Measurements from ENCODE around the gene BCKDK. TPM values are rescaled to one million over a fixed set of nuclear protein-coding genes. Genes with fewer than 3 reads are reported as not detected.

BCKDK gene
- total RNA-seq, 1 donor from 2014 or later, result 44.9 TPM

DNA sequence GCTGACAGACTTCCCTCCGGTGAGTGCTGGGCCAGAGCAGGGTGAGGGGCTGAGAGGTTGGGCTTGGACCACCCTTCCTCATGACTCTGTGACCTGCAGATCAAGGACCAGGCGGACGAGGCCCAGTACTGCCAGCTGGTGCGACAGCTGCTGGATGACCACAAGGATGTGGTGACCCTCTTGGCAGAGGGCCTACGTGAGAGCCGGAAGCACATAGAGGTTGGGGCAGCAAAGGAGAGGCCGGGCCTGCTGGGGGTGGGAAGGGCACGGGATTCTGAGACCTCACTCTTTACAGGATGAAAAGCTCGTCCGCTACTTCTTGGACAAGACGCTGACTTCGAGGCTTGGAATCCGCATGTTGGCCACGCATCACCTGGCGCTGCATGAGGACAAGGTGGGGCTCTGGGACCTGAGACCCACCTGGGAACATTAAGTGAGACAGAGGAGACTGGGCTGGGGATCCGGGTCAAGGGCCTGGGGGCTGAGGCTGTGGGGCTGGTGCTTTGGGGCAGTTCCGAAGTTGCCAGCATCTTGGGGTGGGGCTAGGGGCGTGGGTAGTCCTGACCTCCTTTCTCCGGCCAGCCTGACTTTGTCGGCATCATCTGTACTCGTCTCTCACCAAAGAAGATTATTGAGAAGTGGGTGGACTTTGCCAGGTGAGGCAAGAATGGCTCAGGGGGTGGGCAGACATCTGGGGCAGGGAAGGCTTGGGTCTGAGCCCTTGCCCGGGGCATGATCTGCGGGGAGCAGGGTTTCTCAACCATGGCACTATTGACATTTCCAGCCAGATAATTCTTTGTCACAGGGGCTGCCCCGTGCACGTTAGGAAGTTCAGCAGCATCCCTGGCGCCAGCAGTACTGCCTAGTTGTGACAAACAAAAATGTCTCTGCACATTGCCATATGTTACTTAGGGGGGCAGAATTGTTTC is 2.2 kb downstream of the BCKDK start:
- H3K4me1 ChIP-seq (ENCODE audit: insufficient read depth, low read length), result peaks cover 9% of the 10 kb centered on the region
- H4K20me1 ChIP-seq (ENCODE audit: insufficient read depth, low read length), result peaks cover 7% of the 10 kb centered on the region
- no peaks in the 10 kb centered on the region for H3K9me3 Mint-ChIP-seq (ENCODE audit: unreplicated experiment)
- H3K27me3 Mint-ChIP-seq (ENCODE audit: low read depth, unreplicated experiment), result no peaks in the 10 kb centered on the region
- H3K9ac ChIP-seq (ENCODE audit: low read length), result no peak overlapping the region
- H3K27me3 ChIP-seq (ENCODE audit: insufficient read depth, low read length), result no peaks in the 10 kb centered on the region
- no peak overlapping the region for H2AFZ ChIP-seq (ENCODE audit: low read depth, low read length)
- peaks cover 20% of the 10 kb centered on the region for H3K79me2 ChIP-seq (ENCODE audit: insufficient read depth, low read length)
- no peak for FAIRE-seq
- TF ChIP-seq, protein P1, sequence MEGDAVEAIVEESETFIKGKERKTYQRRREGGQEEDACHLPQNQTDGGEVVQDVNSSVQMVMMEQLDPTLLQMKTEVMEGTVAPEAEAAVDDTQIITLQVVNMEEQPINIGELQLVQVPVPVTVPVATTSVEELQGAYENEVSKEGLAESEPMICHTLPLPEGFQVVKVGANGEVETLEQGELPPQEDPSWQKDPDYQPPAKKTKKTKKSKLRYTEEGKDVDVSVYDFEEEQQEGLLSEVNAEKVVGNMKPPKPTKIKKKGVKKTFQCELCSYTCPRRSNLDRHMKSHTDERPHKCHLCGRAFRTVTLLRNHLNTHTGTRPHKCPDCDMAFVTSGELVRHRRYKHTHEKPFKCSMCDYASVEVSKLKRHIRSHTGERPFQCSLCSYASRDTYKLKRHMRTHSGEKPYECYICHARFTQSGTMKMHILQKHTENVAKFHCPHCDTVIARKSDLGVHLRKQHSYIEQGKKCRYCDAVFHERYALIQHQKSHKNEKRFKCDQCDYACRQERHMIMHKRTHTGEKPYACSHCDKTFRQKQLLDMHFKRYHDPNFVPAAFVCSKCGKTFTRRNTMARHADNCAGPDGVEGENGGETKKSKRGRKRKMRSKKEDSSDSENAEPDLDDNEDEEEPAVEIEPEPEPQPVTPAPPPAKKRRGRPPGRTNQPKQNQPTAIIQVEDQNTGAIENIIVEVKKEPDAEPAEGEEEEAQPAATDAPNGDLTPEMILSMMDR (IDR thresholded peaks at IDR 0.05; ENCODE audit: insufficient read depth, low read depth, low read length), result no peak
- no peak for TF ChIP-seq EZH2 (IDR thresholded peaks at IDR 0.05; ENCODE audit: insufficient read depth, low read length)
- H3K27ac ChIP-seq (ENCODE audit: low read depth, low read length), result no peak overlapping the region
- H3K9me3 ChIP-seq (ENCODE audit: insufficient read depth, low read depth, low read length), result no peaks in the 10 kb centered on the region
- peaks cover 7% of the 10 kb centered on the region for H3K36me3 ChIP-seq (ENCODE audit: insufficient read depth, low read length)
- H3K4me3 ChIP-seq (ENCODE audit: insufficient read depth, low read depth, low read length), result no peak overlapping the region
- peaks cover 24% of the 10 kb centered on the region for H3K36me3 Mint-ChIP-seq (ENCODE audit: low read depth, unreplicated experiment)
- no peak overlapping the region for H3K27ac Mint-ChIP-seq (ENCODE audit: unreplicated experiment)
- no peak for DNase-seq (ENCODE audit: low read depth)
- peak overlapping the region; percentile 85 for H3K4me3 Mint-ChIP-seq (ENCODE audit: unreplicated experiment)
- H3K4me1 Mint-ChIP-seq (ENCODE audit: low read depth, unreplicated experiment), result peaks cover 5% of the 10 kb centered on the region
- no peak overlapping the region for H3K4me2 ChIP-seq (ENCODE audit: low read length)

DNA sequence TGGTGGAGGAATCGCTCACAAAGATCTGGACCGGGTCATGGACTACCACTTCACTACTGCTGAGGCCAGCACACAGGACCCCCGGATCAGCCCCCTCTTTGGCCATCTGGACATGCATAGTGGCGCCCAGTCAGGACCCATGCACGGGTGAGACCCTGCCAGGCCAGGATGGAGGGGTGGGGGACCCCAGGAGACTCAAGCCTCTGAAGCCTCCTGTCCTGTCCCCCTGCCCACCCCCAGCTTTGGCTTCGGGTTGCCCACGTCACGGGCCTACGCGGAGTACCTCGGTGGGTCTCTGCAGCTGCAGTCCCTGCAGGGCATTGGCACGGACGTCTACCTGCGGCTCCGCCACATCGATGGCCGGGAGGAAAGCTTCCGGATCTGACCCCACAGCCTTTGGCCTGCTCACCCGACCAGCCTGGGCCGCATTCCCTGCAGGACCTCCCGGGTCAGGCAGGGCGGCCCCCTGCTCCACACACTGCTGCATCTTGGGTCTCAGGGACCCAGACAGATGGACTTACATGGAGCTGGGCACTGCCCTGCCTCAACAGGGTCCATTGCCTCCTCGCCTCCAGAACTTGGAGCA is 3.8 kb downstream of the BCKDK start:
- Mint-ChIP-seq H3K9me3 (ENCODE audit: unreplicated experiment) (no peaks in the 10 kb centered on the region), H3K36me3 (ENCODE audit: low read depth, unreplicated experiment) (peaks cover 24% of the 10 kb centered on the region), H3K27me3 (ENCODE audit: low read depth, unreplicated experiment) (no peaks in the 10 kb centered on the region), H3K4me3 (ENCODE audit: unreplicated experiment) (no peak overlapping the region), H3K4me1 (ENCODE audit: low read depth, unreplicated experiment) (peaks cover 5% of the 10 kb centered on the region), H3K27ac (ENCODE audit: unreplicated experiment) (no peak overlapping the region)
- H3K36me3 ChIP-seq (ENCODE audit: insufficient read depth, low read length), result peaks cover 7% of the 10 kb centered on the region
- H3K4me3 ChIP-seq (ENCODE audit: insufficient read depth, low read depth, low read length), result no peak overlapping the region
- peaks cover 7% of the 10 kb centered on the region for H4K20me1 ChIP-seq (ENCODE audit: insufficient read depth, low read length)
- no peaks in the 10 kb centered on the region for H3K9me3 ChIP-seq (ENCODE audit: insufficient read depth, low read depth, low read length)
- H3K27ac ChIP-seq (ENCODE audit: low read depth, low read length), result no peak overlapping the region
- FAIRE-seq (no peak), DNase-seq (ENCODE audit: low read depth) (no peak)
- no peak for TF ChIP-seq EZH2 (IDR thresholded peaks at IDR 0.05; ENCODE audit: insufficient read depth, low read length)
- TF ChIP-seq, protein P1 (IDR thresholded peaks at IDR 0.05; ENCODE audit: insufficient read depth, low read depth, low read length), result no peak
- H3K79me2 ChIP-seq (ENCODE audit: insufficient read depth, low read length), result peaks cover 20% of the 10 kb centered on the region
- H3K9ac ChIP-seq (ENCODE audit: low read length), result no peak overlapping the region
- H3K4me1 ChIP-seq (ENCODE audit: insufficient read depth, low read length), result peaks cover 9% of the 10 kb centered on the region
- H2AFZ ChIP-seq (ENCODE audit: low read depth, low read length), result no peak overlapping the region
- no peak overlapping the region for H3K4me2 ChIP-seq (ENCODE audit: low read length)
- H3K27me3 ChIP-seq (ENCODE audit: insufficient read depth, low read length), result no peaks in the 10 kb centered on the region

Data from astrocyte (in vitro differentiated cells and primary cell).